Fibroblast of peridontal ligament (primary cell): ENCODE data around the gene BCAS1.

Experiments
- DNase-seq: peaks from one replicate; pipeline ENCODE4 v3.0.0-alpha.2; 2010; ENCODE audit errors: extremely low read depth

BCAS1 gene, protein sequence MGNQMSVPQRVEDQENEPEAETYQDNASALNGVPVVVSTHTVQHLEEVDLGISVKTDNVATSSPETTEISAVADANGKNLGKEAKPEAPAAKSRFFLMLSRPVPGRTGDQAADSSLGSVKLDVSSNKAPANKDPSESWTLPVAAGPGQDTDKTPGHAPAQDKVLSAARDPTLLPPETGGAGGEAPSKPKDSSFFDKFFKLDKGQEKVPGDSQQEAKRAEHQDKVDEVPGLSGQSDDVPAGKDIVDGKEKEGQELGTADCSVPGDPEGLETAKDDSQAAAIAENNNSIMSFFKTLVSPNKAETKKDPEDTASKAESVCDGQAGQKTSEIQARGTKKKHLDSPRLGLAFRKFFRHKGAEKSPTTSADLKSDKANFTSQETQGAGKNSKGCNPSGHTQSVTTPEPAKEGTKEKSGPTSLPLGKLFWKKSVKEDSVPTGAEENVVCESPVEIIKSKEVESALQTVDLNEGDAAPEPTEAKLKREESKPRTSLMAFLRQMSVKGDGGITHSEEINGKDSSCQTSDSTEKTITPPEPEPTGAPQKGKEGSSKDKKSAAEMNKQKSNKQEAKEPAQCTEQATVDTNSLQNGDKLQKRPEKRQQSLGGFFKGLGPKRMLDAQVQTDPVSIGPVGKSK

DNA sequence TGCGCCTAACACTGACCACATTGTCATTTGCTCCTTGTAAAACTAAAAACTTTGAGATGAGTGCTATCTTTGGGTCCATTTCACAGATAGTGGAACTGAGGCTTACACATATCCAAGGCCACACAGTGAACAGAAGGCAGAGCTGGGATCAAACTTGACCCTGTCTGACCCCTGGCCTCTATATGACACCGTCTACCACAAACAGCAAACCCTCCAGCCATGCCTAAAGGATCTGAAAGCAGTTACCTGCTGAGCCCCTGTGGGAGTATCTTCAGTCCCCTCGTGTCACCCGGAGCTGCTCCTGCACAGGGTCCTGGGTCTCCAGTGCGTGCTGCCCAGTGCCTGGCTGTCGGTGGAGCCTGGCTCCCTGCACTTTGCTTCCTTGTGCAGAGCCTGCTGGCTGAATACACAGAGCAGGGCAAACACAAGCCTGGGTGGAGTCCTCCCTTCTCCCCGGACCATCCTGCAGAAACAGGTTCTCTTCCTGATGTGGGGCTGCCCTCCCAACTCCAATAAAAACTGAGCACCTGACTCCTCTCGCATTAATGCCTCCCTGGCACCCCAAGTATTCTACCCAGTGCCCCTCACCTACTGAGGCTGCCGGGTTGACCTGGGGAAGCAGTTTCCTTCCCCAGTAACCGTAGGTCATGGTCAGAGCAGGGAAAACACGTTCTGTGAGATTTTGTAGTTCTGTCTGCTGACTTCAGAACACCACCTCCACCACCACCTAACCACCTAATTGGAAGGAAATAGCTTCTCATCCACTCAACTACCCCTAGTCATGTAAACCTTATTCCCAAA is at the start of gene BCAS1:
Gene BCAS1 (minus strand): TSS at position 408 of the 801 bp plus-strand sequence. CDS start 11,876 bp downstream, outside the sequence.
- DNase-seq: no peak

- DNase-seq: no peak
Measured at GRCh38 chr20:54119744-54120143, 49.4 kb upstream of the BCAS1 start.

GRCh38 chr20:54118220-54119001 is 48.0 kb upstream of the BCAS1 start:
- DNase-seq: no peak

DNA sequence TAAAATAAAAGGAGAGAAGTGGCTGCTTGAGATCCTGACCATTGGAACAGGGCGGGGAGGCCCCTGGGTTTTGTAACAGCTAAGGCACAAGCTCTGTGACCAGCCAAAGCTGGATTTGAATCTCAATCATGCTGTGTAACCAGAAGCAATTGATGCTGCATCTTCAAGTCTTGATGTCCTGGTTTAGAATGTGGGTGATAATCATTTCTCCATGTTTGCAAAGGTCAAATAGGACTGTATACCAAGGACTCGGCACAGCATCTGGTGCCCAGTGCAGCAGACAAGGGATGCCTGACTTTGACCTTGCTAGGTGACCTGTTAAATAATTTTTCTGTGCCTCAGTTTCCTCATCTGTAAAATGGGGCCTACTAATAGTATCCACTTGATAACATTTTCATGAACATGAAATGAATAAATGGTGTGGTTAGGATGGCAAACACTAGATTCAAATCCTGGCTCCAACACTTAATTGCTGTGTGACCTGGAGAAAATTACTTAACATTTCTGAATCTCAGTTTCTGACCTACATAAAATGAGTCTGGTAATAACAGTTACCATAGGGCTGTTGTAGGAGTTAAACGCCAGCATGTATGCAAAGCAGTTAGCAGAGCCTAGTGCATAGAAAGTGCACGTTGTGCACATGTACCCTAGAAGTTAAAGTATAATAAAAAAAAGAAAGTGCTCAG is 46.3 kb upstream of the BCAS1 start:
- DNase-seq: no peak

GRCh38 chr20:54115172-54115854 is 44.9 kb upstream of the BCAS1 start:
- no peak for DNase-seq

GRCh38 chr20:54114109-54114508 is 43.7 kb upstream of the BCAS1 start:
- no peak for DNase-seq

- DNase-seq: no peak
Measured at GRCh38 chr20:54113566-54113965, 43.2 kb upstream of the BCAS1 start.

DNA sequence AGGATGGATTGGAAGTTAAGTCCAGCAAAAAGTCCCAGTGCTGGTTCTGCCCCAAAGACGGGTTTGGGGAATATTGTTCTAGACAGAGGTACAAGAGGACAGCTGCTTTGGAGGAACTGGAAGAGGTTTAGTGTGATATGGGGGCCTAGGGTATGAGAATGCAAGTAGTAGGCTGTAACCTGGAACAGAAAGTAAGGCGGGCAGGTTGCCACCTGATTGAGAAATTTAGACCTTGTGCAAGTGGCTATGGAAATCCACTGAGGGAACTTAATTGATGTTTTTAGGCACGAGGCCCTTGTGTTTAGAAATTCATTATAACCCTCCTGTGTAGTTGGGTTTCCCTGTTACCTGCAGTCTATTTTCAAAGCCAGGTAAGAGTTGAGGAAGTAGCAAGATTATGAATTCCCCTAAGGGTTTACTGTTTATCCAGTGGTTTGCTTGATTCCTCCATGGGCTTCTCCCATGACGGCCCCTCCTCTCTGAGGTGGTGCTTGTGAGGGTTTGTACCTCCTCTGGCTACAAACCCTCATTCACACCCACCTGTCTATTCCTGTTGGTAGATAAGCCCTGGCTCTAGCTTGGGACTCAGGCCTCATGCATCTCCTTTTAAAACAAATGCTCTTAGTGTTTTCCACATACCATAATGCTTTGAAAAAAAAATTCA is 42.0 kb upstream of the BCAS1 start:
- DNase-seq: no peak

- DNase-seq: no peak
Measured at GRCh38 chr20:54111460-54111859, 41.1 kb upstream of the BCAS1 start.

GRCh38 chr20:54110457-54110856 is 40.1 kb upstream of the BCAS1 start:
- DNase-seq: no peak

- DNase-seq: peak; percentile 24
Measured at GRCh38 chr20:54110041-54110440, 39.6 kb upstream of the BCAS1 start.

GRCh38 chr20:54108817-54109216 is 38.4 kb upstream of the BCAS1 start:
- no peak for DNase-seq

DNA sequence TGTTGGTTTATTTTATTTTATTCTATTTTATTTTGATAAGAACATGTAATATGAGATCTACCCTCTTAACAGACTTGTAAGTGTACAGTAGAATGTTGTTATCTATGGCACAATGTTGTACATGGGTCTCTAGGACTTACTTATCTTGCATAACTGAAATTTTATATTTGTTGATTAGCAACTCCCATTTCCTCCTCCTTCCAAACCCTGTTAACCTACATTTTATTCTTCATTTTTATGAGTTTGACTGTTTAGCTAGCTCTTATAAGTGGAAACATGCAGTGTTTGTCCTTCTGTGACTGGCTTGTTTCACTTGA is 37.9 kb upstream of the BCAS1 start:
- DNase-seq: no peak

DNA sequence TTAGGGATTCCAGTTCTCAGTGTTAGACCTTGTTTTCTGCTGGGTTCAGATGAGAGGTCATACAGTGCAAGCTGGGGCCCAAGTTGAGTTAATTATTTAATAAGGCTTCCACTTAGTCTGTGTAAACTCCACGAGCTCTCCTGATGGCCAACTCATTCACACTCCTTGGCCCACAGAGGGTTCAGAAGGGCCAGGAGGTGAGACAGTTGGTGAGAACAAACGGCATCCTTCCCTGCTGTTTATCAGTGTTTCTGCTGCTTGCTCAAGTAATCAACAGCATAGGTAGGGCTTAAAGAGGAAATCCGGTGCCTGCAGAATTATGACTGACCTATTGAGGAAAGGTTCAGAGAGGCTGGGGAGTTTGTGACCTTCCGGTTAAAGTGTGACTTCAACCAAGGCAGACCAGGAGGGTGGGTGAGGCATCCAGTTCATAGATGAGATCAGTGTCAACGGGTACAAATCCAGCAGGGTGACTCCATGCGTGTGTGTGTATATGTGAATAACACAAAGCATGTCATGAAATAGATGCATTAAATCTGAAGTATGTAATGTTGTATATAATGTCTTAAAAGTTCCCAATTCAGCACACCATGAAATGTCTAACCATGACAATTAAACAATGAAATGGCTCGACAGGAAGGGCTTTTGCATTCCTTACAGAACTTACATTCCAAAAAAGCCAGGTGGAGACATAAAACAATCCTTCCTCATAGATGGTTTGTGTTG is 37.4 kb upstream of the BCAS1 start:
- DNase-seq: no peak

DNA sequence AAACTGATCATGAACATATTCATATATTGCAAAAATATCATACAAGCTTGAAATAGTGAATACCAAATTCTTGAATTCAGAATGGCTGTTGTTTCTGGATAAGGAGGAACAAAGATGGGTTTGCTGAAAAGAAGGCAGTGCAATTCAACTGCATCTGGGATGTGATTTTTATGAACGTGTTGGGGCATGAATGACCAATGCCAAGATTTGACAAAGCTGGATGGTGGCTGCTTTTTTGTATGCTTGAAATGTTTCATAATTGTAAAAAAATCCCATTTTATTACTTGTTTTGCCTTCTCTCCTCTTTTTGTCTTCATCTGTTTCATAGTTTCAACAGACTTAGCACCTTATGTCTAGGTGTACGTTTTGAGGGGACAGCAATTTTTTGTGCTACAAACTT is 36.8 kb upstream of the BCAS1 start:
- DNase-seq: no peak

- DNase-seq: no peak
Measured at GRCh38 chr20:54106162-54106561, 35.8 kb upstream of the BCAS1 start.

DNA sequence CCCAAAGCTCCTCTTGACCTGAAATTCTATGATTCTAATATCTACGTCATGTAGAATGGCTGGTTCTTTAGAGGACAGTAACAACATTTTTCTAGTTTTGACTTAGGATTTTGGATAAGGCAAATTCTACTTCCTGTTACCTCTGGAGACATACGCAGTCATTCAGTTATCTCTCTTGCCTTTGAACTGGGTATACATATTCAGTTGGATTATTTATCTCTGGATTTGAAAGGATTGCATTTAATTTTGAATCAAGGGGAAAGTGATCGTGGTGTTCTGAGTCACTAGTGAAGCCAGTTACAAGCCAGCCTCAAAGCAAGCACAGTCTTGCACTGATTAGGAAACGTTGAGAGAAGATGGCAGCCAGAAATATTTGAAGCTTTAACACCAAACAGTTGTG is 35.3 kb upstream of the BCAS1 start:
- no peak for DNase-seq

DNA sequence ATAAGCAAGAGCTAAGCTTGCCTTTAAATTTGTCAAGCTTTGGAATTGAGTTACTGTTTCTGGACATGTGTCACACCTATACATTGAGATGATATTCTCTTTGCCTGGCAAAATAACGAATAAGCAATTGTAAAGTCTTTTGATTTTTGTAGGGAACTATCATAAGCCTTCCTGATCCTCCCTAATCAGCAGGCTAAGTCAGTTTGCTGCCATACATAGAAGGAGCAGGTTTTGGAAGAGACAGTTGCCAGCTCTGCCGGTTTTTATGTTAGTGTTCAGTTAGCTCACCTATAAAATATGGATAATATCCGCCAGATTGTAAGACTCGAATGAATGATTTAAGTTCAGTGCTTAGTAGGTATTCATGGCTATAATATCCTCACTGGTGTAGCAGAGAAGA is 34.4 kb upstream of the BCAS1 start:
- no peak for DNase-seq

- DNase-seq: no peak
Measured at GRCh38 chr20:54103762-54104600, 33.6 kb upstream of the BCAS1 start.
